GM12892 (cell line): ENCODE data around the gene SNORC.

Experiments
- POLR2A ChIP-seq: IDR thresholded peaks from 2 replicates; pipeline ENCODE4 v1.6.1; 2011; ENCODE audit warnings: low read depth, low read length, control low read depth
- POLR2AphosphoS5 ChIP-seq: IDR thresholded peaks from 2 replicates; pipeline ENCODE4 v1.6.1; 2011; ENCODE audit warnings: low read depth, low read length, control low read depth
- TAF1 ChIP-seq: IDR thresholded peaks from 2 replicates; pipeline ENCODE4 v1.6.1; 2011; ENCODE audit warnings: low read depth, mild to moderate bottlenecking, control low read depth, low read length, borderline replicate concordance

GRCh38 chr2:232859385-232859916, 10.6 kb upstream of the SNORC start:
- TF ChIP-seq POLR2A (no peak), POLR2AphosphoS5 (no peak), TAF1 (no peak)
